Activated CD8-positive, alpha-beta T cell treated with anti-CD3 and anti-CD28 coated beads, Interleukin-2, amount 10 ng/mL, durations not matched to agents 7 days and 5 days (primary cell): ENCODE results near the gene JUP. TPM values are rescaled to one million over a fixed set of nuclear protein-coding genes. Genes with fewer than 3 reads are reported as not detected.

Source experiments
- ATAC-seq: fragments of 150-1000 bp; cut with Tn5 transposase; one replicate; pipeline ENCODE4 v1.10.0; 2021; ENCODE audit warnings: moderate library complexity
- CTCF ChIA-PET: fragments of 350-600 bp; sonication (Branson Sonifier 250); formaldehyde crosslinking; loops from one replicate; lab custom pipeline; 2021; ENCODE audit warnings: antibody characterized with exemption; lab: Charles Lee
- POLR2A ChIA-PET: fragments of 350-600 bp; sonication (Branson Sonifier 250); formaldehyde crosslinking; loops from one replicate; lab custom pipeline; 2021; ENCODE audit warnings: antibody characterized with exemption; lab: Charles Lee
- DNase-seq: peaks from one replicate; pipeline ENCODE4 v3.0.0-alpha.2; 2020
- H3K27ac Mint-ChIP-seq: one replicate; pipeline ENCODE4 v1.8.0; 2021; ENCODE audit warnings: mild to moderate bottlenecking, mixed read lengths
- H3K27me3 Mint-ChIP-seq: one replicate; pipeline ENCODE4 v1.8.0; 2021; ENCODE audit warnings: low read depth, mixed read lengths
- H3K36me3 Mint-ChIP-seq: one replicate; pipeline ENCODE4 v1.8.0; 2021; ENCODE audit warnings: low read depth, mixed read lengths
- H3K4me1 Mint-ChIP-seq: one replicate; pipeline ENCODE4 v1.8.0; 2021; ENCODE audit warnings: low read depth, mixed read lengths
- H3K4me3 Mint-ChIP-seq: one replicate; pipeline ENCODE4 v1.8.0; 2021; ENCODE audit warnings: mild to moderate bottlenecking, mixed read lengths
- H3K9me3 Mint-ChIP-seq: one replicate; pipeline ENCODE4 v1.8.0; 2022; ENCODE audit warnings: mixed read lengths; ENCODE audit not compliant: insufficient read depth
- total RNA-seq, 2 experiments: library from RNA; stranded (reverse); gene quantifications; one replicate each; pipeline ENCODE4 v1.2.3, GENCODE V29; 2021

The JUP gene
- total RNA-seq, 2 experiments from 2014 or later: 5.2 to 6.0 TPM

- DNase-seq: no peak
- Mint-ChIP-seq H3K4me3 (no peak overlapping the region), H3K27ac (no peak overlapping the region), H3K27me3 (peaks cover 11% of the 10 kb centered on the region), H3K9me3 (no peaks in the 10 kb centered on the region), H3K4me1 (peaks cover 4% of the 10 kb centered on the region), H3K36me3 (no peaks in the 10 kb centered on the region)
- ChIA-PET POLR2A (interaction anchor here (1.5 kb wide), 1 partner anchor 17 kb away, joined by 6 read pairs; the partner anchor contains the start of gene EIF1), CTCF (interaction anchor here (6.5 kb wide), 1 partner anchor 10 kb away, joined by 34 read pairs; no protein-coding TSS in a partner anchor)
- ATAC-seq: no peak
Measured at GRCh38 chr17:41705271-41705991, 81.1 kb downstream of the JUP start.

Other genes starting within 250 kb of the JUP start
- not detected for gene KRT9, start 214.7 kb downstream of the JUP start, total RNA-seq
- gene KRT14, start 199.8 kb downstream of the JUP start, total RNA-seq: not detected
- not detected for gene KRT16, start 173.9 kb downstream of the JUP start, total RNA-seq
- gene KRT17, start 162.1 kb downstream of the JUP start, total RNA-seq: not detected
- 100 to 1,000 TPM; 661 to 670 TPM for gene EIF1, start 97.8 kb downstream of the JUP start, total RNA-seq
- not detected for gene GAST, start 74.4 kb downstream of the JUP start, total RNA-seq
- gene HAP1, start 52.1 kb downstream of the JUP start, total RNA-seq: under 1 TPM; 0.08 to 0.11 TPM
- gene P3H4, start 25.2 kb upstream of the JUP start, total RNA-seq: 1 to 10 TPM; 2.7 to 3.5 TPM
- not detected for gene FKBP10, start 26.3 kb upstream of the JUP start, total RNA-seq
- 10 to 100 TPM; 15.7 to 17.8 TPM for gene NT5C3B, start 49.5 kb upstream of the JUP start, total RNA-seq
- not detected for gene KLHL10, start 51.1 kb upstream of the JUP start, total RNA-seq
- gene KLHL11, start 78.7 kb upstream of the JUP start, total RNA-seq: 10 to 100 TPM; 12.3 to 13.2 TPM
- gene ACLY, start 132.2 kb upstream of the JUP start, total RNA-seq: 100 to 1,000 TPM; 177 to 185 TPM
- gene ODAD4, start 143.9 kb upstream of the JUP start, total RNA-seq: under 1 TPM; 0.89 to 0.97 TPM
- 10 to 100 TPM; 93.4 to 94.6 TPM for gene CNP, start 180.1 kb upstream of the JUP start, total RNA-seq
- 10 to 100 TPM; 86.1 to 99.8 TPM for gene DNAJC7, start 230.7 kb upstream of the JUP start, total RNA-seq
- 10 to 100 TPM; 25.7 to 26.2 TPM for gene NKIRAS2, start 233.4 kb upstream of the JUP start, total RNA-seq